ENCODE measurements around the gene CITED2. TPM values are rescaled to one million over a fixed set of nuclear protein-coding genes. Genes with fewer than 3 reads are reported as not detected.
"Not testable (repeated sequence)": the region's sequence is repeated elsewhere in the genome, so short reads cannot be mapped to it uniquely, and the experiment has no call there.

The CITED2 gene
- total and polyA plus RNA-seq, 2 of the 8 experiments (the other 6 are each of a cell fraction or from before 2014, with no cell fraction given) = 89.1 to 115 TPM

DNA sequence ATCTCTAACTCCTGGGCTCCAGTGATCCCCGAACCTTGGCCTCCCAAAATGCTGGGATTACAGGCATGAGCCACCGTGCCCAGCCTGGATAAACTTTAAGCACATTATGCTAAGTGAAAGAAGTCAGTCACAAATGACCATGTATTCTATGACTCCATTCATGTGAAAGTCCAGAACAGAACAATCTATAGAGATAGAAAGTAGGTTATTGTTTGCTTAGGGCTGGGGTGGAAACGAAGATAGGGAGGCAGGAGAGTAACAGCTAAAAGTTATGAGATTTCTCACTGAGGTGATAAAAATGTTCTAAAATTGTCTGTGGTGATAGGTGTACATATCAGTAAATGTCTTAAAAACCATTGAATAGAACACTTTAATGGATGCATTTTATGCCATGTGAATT lies 40.9 kb upstream of the CITED2 start (continued):
- no peak for TF ChIP-seq TEAD4 (IDR thresholded peaks at IDR 0.05; ENCODE audit: low read depth, low read length)
- TF ChIP-seq NANOG (IDR thresholded peaks at IDR 0.05; ENCODE audit: insufficient read depth, low read depth, low read length, poor library complexity, severe bottlenecking) = no peak
- no peak for TF ChIP-seq ASH2L (IDR thresholded peaks at IDR 0.05; ENCODE audit: low read length)
- TF ChIP-seq GABPA (IDR thresholded peaks at IDR 0.05; ENCODE audit: borderline replicate concordance, insufficient read depth, low read length) = no peak
- TF ChIP-seq TCF12 (IDR thresholded peaks at IDR 0.05; ENCODE audit: low read depth, low read length) = no peak
- TF ChIP-seq SIRT6 (IDR thresholded peaks at IDR 0.05; ENCODE audit: low read length) = no peak
- TF ChIP-seq CREB1 (IDR thresholded peaks at IDR 0.05) = no peak
- TF ChIP-seq SIX5 (IDR thresholded peaks at IDR 0.05; ENCODE audit: low read depth, low read length) = no peak
- TF ChIP-seq MAFK (IDR thresholded peaks at IDR 0.05; ENCODE audit: low read depth, low read length) = no peak
- TF ChIP-seq FOSL1 (IDR thresholded peaks at IDR 0.05; ENCODE audit: insufficient read depth, low read depth, low read length) = no peak
- no peak for TF ChIP-seq RFX5 (IDR thresholded peaks at IDR 0.05; ENCODE audit: borderline replicate concordance, low read depth, low read length)
- no peak for TF ChIP-seq JUN (IDR thresholded peaks at IDR 0.05; ENCODE audit: low read depth, low read length)
- no peak for TF ChIP-seq CHD1 (IDR thresholded peaks at IDR 0.05; ENCODE audit: low read depth, low read length)
- TF ChIP-seq TBP (IDR thresholded peaks at IDR 0.05; ENCODE audit: low read depth, low read length) = no peak
- TF ChIP-seq JUND (IDR thresholded peaks at IDR 0.05; ENCODE audit: low read length) = no peak
- TF ChIP-seq SAP30 (IDR thresholded peaks at IDR 0.05; ENCODE audit: insufficient read depth, insufficient replicate concordance, low read length) = no peak

DNA sequence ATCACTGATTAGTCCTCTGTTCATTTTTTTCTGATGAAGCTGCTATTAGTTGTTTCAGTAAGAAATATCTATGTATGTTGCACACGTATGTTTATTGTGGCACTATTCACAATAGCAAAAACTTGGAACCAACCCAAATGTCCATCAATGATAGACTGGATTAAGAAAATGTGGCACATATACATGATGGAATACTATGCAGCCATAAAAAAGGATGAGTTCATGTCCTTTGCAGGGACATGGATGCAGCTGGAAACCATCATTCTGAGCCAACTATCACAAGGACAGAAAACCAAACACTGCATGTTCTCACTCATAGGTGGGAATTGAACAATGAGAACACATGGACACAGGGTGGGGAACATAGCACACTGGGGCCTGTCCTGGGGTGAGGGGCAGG lies 37.7 kb upstream of the CITED2 start:
- H4K20me1 ChIP-seq (replicated peaks in 1 of 2; ENCODE audit: control insufficient read depth in 1 of 2, insufficient read depth in 2 of 2, low read length in 2 of 2); POLR2A ChIA-PET (ENCODE audit: partially characterized antibody); H4K8ac ChIP-seq (ENCODE audit: extremely low read depth, insufficient read depth, low read length); H3K23ac ChIP-seq (ENCODE audit: insufficient read length); H3K23me2 ChIP-seq (ENCODE audit: low read depth, low read length); H3K4me2 ChIP-seq (ENCODE audit: insufficient read depth in 1 of 2, low read depth in 2 of 2, low read length in 2 of 2); H3K36me3 ChIP-seq (ENCODE audit: control insufficient read depth in 2 of 4, insufficient read depth in 4 of 4, low read length in 3 of 4); H4K5ac ChIP-seq (ENCODE audit: insufficient read length, low read depth, low read length); H3K14ac ChIP-seq (ENCODE audit: insufficient read length); H3K9me3 ChIP-seq (ENCODE audit: insufficient read depth in 2 of 2, low read depth in 1 of 2, low read length in 1 of 2); H3K79me1 ChIP-seq (ENCODE audit: low read depth, low read length); FAIRE-seq; DNase-seq (ENCODE audit: low read depth in 1 of 2, low spot score in 2 of 2); H2BK12ac ChIP-seq (ENCODE audit: low read depth, low read length); H2BK120ac ChIP-seq (replicated peaks; ENCODE audit: low read depth, low read length); H2BK20ac ChIP-seq (ENCODE audit: low read length); H3K9ac ChIP-seq (replicated peaks in 1 of 4; ENCODE audit: extremely low read depth in 1 of 4, low read depth in 3 of 4, low read length in 3 of 4); H2AFZ ChIP-seq (ENCODE audit: low read length); H3K18ac ChIP-seq (ENCODE audit: extremely low read depth, low read length); H3K27me3 ChIP-seq (replicated peaks in 1 of 4; ENCODE audit: control insufficient read depth in 3 of 4, extremely low read depth in 1 of 4, insufficient read depth in 3 of 4, low read length in 3 of 4); H4K91ac ChIP-seq (replicated peaks; ENCODE audit: insufficient read length, low read length); H2BK5ac ChIP-seq (ENCODE audit: low read depth, low read length); H3K56ac ChIP-seq (replicated peaks; ENCODE audit: insufficient read length, low read depth, low read length); H3K79me2 ChIP-seq (ENCODE audit: control insufficient read depth in 1 of 2, insufficient read depth in 2 of 2, low read length in 2 of 2); H2AK5ac ChIP-seq (ENCODE audit: low read depth, low read length); H3K4me1 ChIP-seq (replicated peaks in 1 of 4; ENCODE audit: control insufficient read depth in 3 of 4, insufficient read depth in 4 of 4, low read length in 3 of 4); H3K4ac ChIP-seq (replicated peaks; ENCODE audit: insufficient read length, low read depth, low read length); H2BK15ac ChIP-seq (ENCODE audit: low read length); CTCF ChIA-PET (ENCODE audit: partially characterized antibody); H3K4me3 ChIP-seq (ENCODE audit: extremely low read depth in 1 of 4, insufficient read depth in 2 of 4, low read depth in 3 of 4, low read length in 4 of 4); H3K27ac ChIP-seq (ENCODE audit: low read depth, low read length): not testable (repeated sequence)
- WGBS, 2 experiments (ENCODE audit: extremely low coverage in 1 of 2, insufficient coverage in 1 of 2, insufficient read length in 1 of 2, insufficient replicate concordance in 2 of 2, low coverage in 1 of 2, low lambda C conversion rate in 2 of 2, missing lambda C conversion rate in 1 of 2) = 100% methylated on average over 1 of the region's 1 CpG; no CpG with 5 or more reads in 1 of the 2 experiments
